ENCODE results near the gene GAS2L1.

GAS2L1 gene

GRCh38 chr22:29325785-29326315 is 19.4 kb downstream of the GAS2L1 start:
- Histone ChIP-seq H3K79me2 (no peaks in the 10 kb centered on the region), H3K27ac (no peak overlapping the region), H3K4me3 (ENCODE audit: low read depth, low read length) (no peak overlapping the region), H3K36me3 (ENCODE audit: control insufficient read depth, insufficient read depth, low read length) (no peaks in the 10 kb centered on the region), H3K4me1 (no peaks in the 10 kb centered on the region), H3K4me2 (ENCODE audit: low read length) (no peak overlapping the region), H3K27me3 (ENCODE audit: control insufficient read depth, insufficient read depth, low read length) (no peaks in the 10 kb centered on the region), H3K9me3 (ENCODE audit: control insufficient read depth, low read length) (no peaks in the 10 kb centered on the region), H2AFZ (no peak overlapping the region), H3K9ac (no peak overlapping the region)
- TF ChIP-seq CTCF (IDR thresholded peaks at IDR 0.05): no peak

- H3K9ac ChIP-seq: no peak overlapping the region
- no peak overlapping the region for H3K4me3 ChIP-seq (ENCODE audit: low read depth, low read length)
- H2AFZ ChIP-seq: no peak overlapping the region
- no peaks in the 10 kb centered on the region for H3K79me2 ChIP-seq
- no peaks in the 10 kb centered on the region for H3K36me3 ChIP-seq (ENCODE audit: control insufficient read depth, insufficient read depth, low read length)
- no peak for TF ChIP-seq CTCF (IDR thresholded peaks at IDR 0.05)
- no peak overlapping the region for H3K27ac ChIP-seq
- no peaks in the 10 kb centered on the region for H3K9me3 ChIP-seq (ENCODE audit: control insufficient read depth, low read length)
- no peak overlapping the region for H3K4me2 ChIP-seq (ENCODE audit: low read length)
- no peaks in the 10 kb centered on the region for H3K27me3 ChIP-seq (ENCODE audit: control insufficient read depth, insufficient read depth, low read length)
- no peaks in the 10 kb centered on the region for H3K4me1 ChIP-seq
These were observed 20.0 kb downstream of the GAS2L1 start for GRCh38 chr22:29326481-29326880.

- Histone ChIP-seq H3K9me3 (ENCODE audit: control insufficient read depth, low read length) (no peaks in the 10 kb centered on the region), H3K79me2 (no peaks in the 10 kb centered on the region), H2AFZ (no peak overlapping the region), H3K4me2 (ENCODE audit: low read length) (no peak overlapping the region), H3K36me3 (ENCODE audit: control insufficient read depth, insufficient read depth, low read length) (no peaks in the 10 kb centered on the region), H3K9ac (no peak overlapping the region), H3K27me3 (ENCODE audit: control insufficient read depth, insufficient read depth, low read length) (no peaks in the 10 kb centered on the region), H3K4me1 (no peaks in the 10 kb centered on the region), H3K27ac (no peak overlapping the region), H3K4me3 (ENCODE audit: low read depth, low read length) (no peak overlapping the region)
- TF ChIP-seq CTCF (IDR thresholded peaks at IDR 0.05): no peak
These were observed 20.8 kb downstream of the GAS2L1 start for GRCh38 chr22:29327089-29327764.

GRCh38 chr22:29328055-29328454 is 21.6 kb downstream of the GAS2L1 start:
- no peaks in the 10 kb centered on the region for H3K4me1 ChIP-seq

More at GRCh38 chr22:29328055-29328454, 21.6 kb downstream of the GAS2L1 start:
- TF ChIP-seq CTCF (IDR thresholded peaks at IDR 0.05): no peak
- H3K79me2 ChIP-seq: no peaks in the 10 kb centered on the region
- H3K27ac ChIP-seq: no peak overlapping the region
- H3K4me2 ChIP-seq (ENCODE audit: low read length): no peak overlapping the region
- no peak overlapping the region for H3K9ac ChIP-seq
- H3K4me3 ChIP-seq (ENCODE audit: low read depth, low read length): no peak overlapping the region
- H3K27me3 ChIP-seq (ENCODE audit: control insufficient read depth, insufficient read depth, low read length): no peaks in the 10 kb centered on the region
- no peaks in the 10 kb centered on the region for H3K36me3 ChIP-seq (ENCODE audit: control insufficient read depth, insufficient read depth, low read length)
- no peak overlapping the region for H2AFZ ChIP-seq
- no peaks in the 10 kb centered on the region for H3K9me3 ChIP-seq (ENCODE audit: control insufficient read depth, low read length)
